Keratinocyte (primary cell): Measurements from ENCODE around the gene SAC3D1. TPM values are rescaled to one million over a fixed set of nuclear protein-coding genes. Genes with fewer than 3 reads are reported as not detected.

ENCODE experiments used
- DNase-seq: peaks from one replicate; pipeline ENCODE4 v3.0.0-alpha.2; 2011; ENCODE audit warnings: low read depth, missing footprints, low spot score
- FAIRE-seq: peaks from 2 replicates; lab custom pipeline; 2011; peaks lifted over from hg19 to GRCh38; lab: Jason Lieb, UNC
- H2AFZ ChIP-seq: 2 replicates; pipeline ENCODE4 v1.6.0; 2012; ENCODE audit warnings: low read length, control low read depth, inconsistent platforms; ENCODE audit not compliant: control insufficient read depth
- H3K27ac ChIP-seq: 2 replicates; pipeline ENCODE4 v1.5.1; 2011; ENCODE audit warnings: low read length; ENCODE audit not compliant: control insufficient read depth, insufficient read depth
- H3K27me3 ChIP-seq: 3 replicates; pipeline ENCODE4 v1.6.0; 2011; ENCODE audit warnings: low read length; ENCODE audit not compliant: control insufficient read depth, insufficient read depth; ENCODE audit errors: extremely low read depth
- H3K36me3 ChIP-seq, 2 experiments: 2 replicates in 1 of 2; 3 replicates in 1 of 2; pipeline ENCODE4 v1.5.1; 2011; ENCODE audit warnings: low read length in 2 of 2, mild to moderate bottlenecking in 1 of 2; ENCODE audit not compliant: control insufficient read depth in 2 of 2, insufficient read depth in 2 of 2; ENCODE audit errors: extremely low read depth in 1 of 2
- H3K4me1 ChIP-seq: 3 replicates; pipeline ENCODE4 v1.5.1; 2011; ENCODE audit warnings: low read length; ENCODE audit not compliant: control insufficient read depth, insufficient read depth; ENCODE audit errors: extremely low read depth
- H3K4me2 ChIP-seq: 3 replicates; pipeline ENCODE4 v1.6.0; 2011; ENCODE audit warnings: low read depth, low read length; ENCODE audit not compliant: control insufficient read depth, insufficient read depth; ENCODE audit errors: extremely low read depth
- H3K4me3 ChIP-seq, 3 experiments: fragments of 200-600 bp in 1 of 3; sonication (generic) in 1 of 3; 2 replicates in 2 of 3; 3 replicates in 1 of 3; pipeline ENCODE4 v1.5.1; 2011 to 2016; ENCODE audit warnings: low read length in 3 of 3, mild to moderate bottlenecking in 3 of 3, control low read depth in 2 of 3, inconsistent platforms in 1 of 3, low read depth in 1 of 3, mixed read lengths in 1 of 3, mixed run types in 1 of 3, moderate library complexity in 1 of 3; ENCODE audit not compliant: control insufficient read depth in 2 of 3, insufficient read depth in 2 of 3; ENCODE audit errors: extremely low read depth in 1 of 3
- H3K79me2 ChIP-seq: 2 replicates; pipeline ENCODE4 v1.6.0; 2012; ENCODE audit warnings: low read length; ENCODE audit not compliant: control insufficient read depth, insufficient read depth
- H3K9ac ChIP-seq: 3 replicates; pipeline ENCODE4 v1.6.0; 2011; ENCODE audit warnings: low read length; ENCODE audit not compliant: control insufficient read depth, insufficient read depth; ENCODE audit errors: extremely low read depth
- H3K9me1 ChIP-seq: 3 replicates; pipeline ENCODE4 v1.6.0; 2011; ENCODE audit warnings: low read length; ENCODE audit not compliant: control insufficient read depth, insufficient read depth; ENCODE audit errors: extremely low read depth
- H3K9me3 ChIP-seq: 2 replicates; pipeline ENCODE4 v1.5.1; 2012; ENCODE audit warnings: low read depth, low read length; ENCODE audit not compliant: control insufficient read depth
- H4K20me1 ChIP-seq: 3 replicates; pipeline ENCODE4 v1.6.0; 2011; ENCODE audit warnings: low read length; ENCODE audit not compliant: control insufficient read depth, insufficient read depth; ENCODE audit errors: extremely low read depth
- EZH2 ChIP-seq: IDR thresholded peaks from one replicate; pipeline ENCODE4 v1.6.1; 2012; ENCODE audit warnings: inconsistent platforms, mild to moderate bottlenecking, low read length, moderate library complexity
- dilution Hi-C: fragments of 300-500 bp; cut with MboI; formaldehyde crosslinking; loops from one replicate; pipeline ENCODE4 v1.7.0; 2020; ENCODE audit warnings: low sequenced_read_pairs; ENCODE audit not compliant: extremely low pct_ligation_motif_present
- polyA plus RNA-seq, 5 experiments: library from polyadenylated mRNA; depleted of rRNA in 3 of 5; stranded (reverse) in 3 of 5; stranded (forward) in 1 of 5; unstranded in 1 of 5; fragments of >200 nt; gene quantifications; 1 replicate in 1 of 5; 2 replicates in 3 of 5; 3 replicates in 1 of 5; pipeline versions ENCODE4 v1.2.1 to v1.2.3, GENCODE V29; 2011 to 2012; ENCODE audit warnings: missing spikeins in 2 of 5, low read depth in 1 of 5, low replicate concordance in 1 of 5
- TF ChIP-seq, protein P1 (sequence below), 3 experiments: IDR thresholded peaks in 1 of 3; conservative IDR thresholded peaks in 1 of 3; optimal IDR thresholded peaks in 1 of 3; 2 replicates in 2 of 3; 3 replicates in 1 of 3; pipeline versions ENCODE3 to v1.5.1; 2011; ENCODE audit warnings: low read length in 3 of 3, mild to moderate bottlenecking in 3 of 3, moderate library complexity in 2 of 3, control low read depth in 1 of 3, inconsistent platforms in 1 of 3; ENCODE audit not compliant: insufficient read depth in 2 of 3; ENCODE audit errors: extremely low read depth in 1 of 3

Gene SAC3D1
- polyA plus RNA-seq, 1 donor (not counting 4 experiments of a cell fraction or from before 2014, with no cell fraction given): 4.9 TPM

DNA sequence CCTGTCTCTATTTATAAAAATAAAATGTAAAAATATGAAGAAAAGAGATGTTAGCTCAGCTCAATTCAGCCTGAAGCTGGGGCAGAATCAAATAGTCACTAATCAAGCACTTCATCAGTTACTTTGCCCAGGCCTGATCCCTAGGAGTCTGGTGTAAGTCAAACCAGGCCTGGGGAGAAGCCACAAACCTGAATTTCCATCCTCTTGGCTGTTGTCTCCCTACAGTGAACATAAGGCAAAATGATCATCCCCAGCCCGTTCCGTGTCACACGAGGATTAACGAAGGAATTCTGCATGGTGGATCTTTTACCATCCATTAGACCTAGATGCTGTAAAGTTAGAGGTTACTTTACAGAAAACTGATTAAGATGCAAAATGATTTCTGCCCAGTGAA is 23.8 kb downstream of the SAC3D1 start:
- no peak for FAIRE-seq
- dilution Hi-C loops: no loop called here
- TF ChIP-seq, protein P1, sequence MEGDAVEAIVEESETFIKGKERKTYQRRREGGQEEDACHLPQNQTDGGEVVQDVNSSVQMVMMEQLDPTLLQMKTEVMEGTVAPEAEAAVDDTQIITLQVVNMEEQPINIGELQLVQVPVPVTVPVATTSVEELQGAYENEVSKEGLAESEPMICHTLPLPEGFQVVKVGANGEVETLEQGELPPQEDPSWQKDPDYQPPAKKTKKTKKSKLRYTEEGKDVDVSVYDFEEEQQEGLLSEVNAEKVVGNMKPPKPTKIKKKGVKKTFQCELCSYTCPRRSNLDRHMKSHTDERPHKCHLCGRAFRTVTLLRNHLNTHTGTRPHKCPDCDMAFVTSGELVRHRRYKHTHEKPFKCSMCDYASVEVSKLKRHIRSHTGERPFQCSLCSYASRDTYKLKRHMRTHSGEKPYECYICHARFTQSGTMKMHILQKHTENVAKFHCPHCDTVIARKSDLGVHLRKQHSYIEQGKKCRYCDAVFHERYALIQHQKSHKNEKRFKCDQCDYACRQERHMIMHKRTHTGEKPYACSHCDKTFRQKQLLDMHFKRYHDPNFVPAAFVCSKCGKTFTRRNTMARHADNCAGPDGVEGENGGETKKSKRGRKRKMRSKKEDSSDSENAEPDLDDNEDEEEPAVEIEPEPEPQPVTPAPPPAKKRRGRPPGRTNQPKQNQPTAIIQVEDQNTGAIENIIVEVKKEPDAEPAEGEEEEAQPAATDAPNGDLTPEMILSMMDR (optimal IDR thresholded peaks at IDR 0.05 in 1 of 3, IDR thresholded peaks at IDR 0.05 in 1 of 3, conservative IDR thresholded peaks at IDR 0.05 in 1 of 3; ENCODE audit: extremely low read depth in 1 of 3, insufficient read depth in 2 of 3, low read length in 3 of 3): no peak
- TF ChIP-seq EZH2: no peak

GRCh38 chr11:65065851-65066250 is 24.8 kb downstream of the SAC3D1 start:
- FAIRE-seq: no peak
- Histone ChIP-seq H4K20me1 (no peaks in the 10 kb centered on the region), H3K9me1 (no peaks in the 10 kb centered on the region), H3K4me1 (no peaks in the 10 kb centered on the region), H2AFZ (no peak overlapping the region), H3K4me3 (no peak overlapping the region), H3K79me2 (no peaks in the 10 kb centered on the region), H3K36me3 (no peaks in the 10 kb centered on the region), H3K4me2 (no peak overlapping the region), H3K27ac (no peak overlapping the region), H3K9ac (no peak overlapping the region), H3K27me3 (no peaks in the 10 kb centered on the region), H3K9me3 (no peaks in the 10 kb centered on the region)
- dilution Hi-C loops: no loop called here
- no peak for DNase-seq
- TF ChIP-seq EZH2: no peak
- TF ChIP-seq, protein P1 (optimal IDR thresholded peaks at IDR 0.05 in 1 of 3, IDR thresholded peaks at IDR 0.05 in 1 of 3, conservative IDR thresholded peaks at IDR 0.05 in 1 of 3; ENCODE audit: extremely low read depth in 1 of 3, insufficient read depth in 2 of 3, low read length in 3 of 3): no peak

More for the DNA sequence above, 23.8 kb downstream of the SAC3D1 start:
- no peak overlapping the region for H3K27ac ChIP-seq
- no peak overlapping the region for H3K9ac ChIP-seq
- no peaks in the 10 kb centered on the region for H3K4me1 ChIP-seq
- H3K9me3 ChIP-seq: no peaks in the 10 kb centered on the region
- no peak overlapping the region for H2AFZ ChIP-seq
- no peaks in the 10 kb centered on the region for H3K36me3 ChIP-seq
- H3K27me3 ChIP-seq: no peaks in the 10 kb centered on the region
- no peak overlapping the region for H3K4me2 ChIP-seq
- H4K20me1 ChIP-seq: no peaks in the 10 kb centered on the region
- H3K4me3 ChIP-seq: no peak overlapping the region
- DNase-seq: no peak
- H3K9me1 ChIP-seq: no peaks in the 10 kb centered on the region
- no peaks in the 10 kb centered on the region for H3K79me2 ChIP-seq
